GM12878 (cell line): ENCODE data around the gene DPF3. TPM values are rescaled to one million over a fixed set of nuclear protein-coding genes. Genes with fewer than 3 reads are reported as not detected.

Experiments used
- E2F4 ChIP-seq: IDR thresholded peaks from 2 replicates; pipeline ENCODE4 v1.6.1; 2012; ENCODE audit warnings: low read depth, low read length, improper control_type of control experiment
- E2F8 ChIP-seq: fragments of 450-650 bp; IDR thresholded peaks from 2 replicates; pipeline ENCODE4 v1.6.1; 2018; ENCODE audit warnings: mild to moderate bottlenecking, low read depth, moderate library complexity; ENCODE audit not compliant: partially characterized antibody
- EGR1 ChIP-seq, 2 experiments: IDR thresholded peaks; 1 replicate in 1 of 2; 2 replicates in 1 of 2; pipeline ENCODE4 v1.6.1; 2011 to 2012; ENCODE audit warnings: low read depth in 2 of 2, low read length in 2 of 2, borderline replicate concordance in 1 of 2, mild to moderate bottlenecking in 1 of 2, moderate library complexity in 1 of 2
- IRF4 ChIP-seq: IDR thresholded peaks from 2 replicates; pipeline ENCODE4 v1.6.1; 2011; ENCODE audit warnings: low read depth, low read length
- NFIC ChIP-seq: IDR thresholded peaks from 2 replicates; pipeline ENCODE4 v1.6.1; 2012; ENCODE audit warnings: low read depth, mild to moderate bottlenecking, inconsistent platforms, low read length, moderate library complexity
- NFYB ChIP-seq: IDR thresholded peaks from 2 replicates; pipeline ENCODE4 v1.6.1; 2011; ENCODE audit warnings: low read depth, mild to moderate bottlenecking, low read length, improper control_type of control experiment, moderate library complexity; ENCODE audit not compliant: insufficient read depth
- RAD21 ChIP-seq: IDR thresholded peaks from 2 replicates; pipeline ENCODE4 v1.6.1; 2011; ENCODE audit warnings: mild to moderate bottlenecking, low read depth, low read length, moderate library complexity; ENCODE audit not compliant: insufficient read depth
- SRF ChIP-seq, 2 experiments: IDR thresholded peaks; 2 replicates each; pipeline ENCODE4 v1.6.1; 2011; ENCODE audit warnings: low read depth in 2 of 2, low read length in 2 of 2, mild to moderate bottlenecking in 1 of 2, moderate library complexity in 1 of 2
- SUPT20H ChIP-seq: IDR thresholded peaks from 2 replicates; pipeline ENCODE4 v1.6.1; 2011; ENCODE audit warnings: low read depth, mild to moderate bottlenecking, low read length, moderate library complexity, borderline replicate concordance; ENCODE audit not compliant: control insufficient read depth
- SUZ12 ChIP-seq: fragments of 200-600 bp; sonication (generic); IDR thresholded peaks from one replicate; pipeline ENCODE4 v1.6.1; 2018; ENCODE audit warnings: antibody characterized with exemption, mild to moderate bottlenecking; ENCODE audit not compliant: unreplicated experiment
- TAF1 ChIP-seq: IDR thresholded peaks from 2 replicates; pipeline ENCODE4 v1.6.1; 2011; ENCODE audit warnings: mild to moderate bottlenecking, low read depth, low read length, borderline replicate concordance
- ZBTB11 ChIP-seq: fragments of 450-650 bp; formaldehyde crosslinking; IDR thresholded peaks from 2 replicates; pipeline ENCODE4 v1.5.0; 2022; ENCODE audit warnings: mild to moderate bottlenecking, missing genetic modification characterization
- polyA plus RNA-seq, 11 experiments: library from polyadenylated mRNA; depleted of rRNA in 4 of 11; unstranded in 6 of 11; stranded (reverse) in 5 of 11; fragments of >200 nt; fragmentation: Nextera tagmentation in 4 of 11; fragmentation: Illumina TruSeq in 1 of 11; extraction: Ambion mirVana in 4 of 11; extraction: Trizol in 1 of 11; gene quantifications; 1 replicate in 1 of 11; 2 replicates in 10 of 11; pipeline versions ENCODE4 v1.2.1 to v1.2.3, GENCODE V29; 2011 to 2016; ENCODE audit warnings: inconsistent platforms in 2 of 11, missing spikeins in 2 of 11, low read depth in 1 of 11
- total RNA-seq, 4 experiments: library from RNA; depleted of rRNA in 3 of 4; stranded (reverse); fragments of >200 nt in 3 of 4; fragmentation: Illumina TruSeq in 1 of 4; extraction: Trizol in 1 of 4; gene quantifications; 2 replicates each; pipeline versions ENCODE4 v1.2.1 to v1.2.3, GENCODE V29; 2013 to 2021

DPF3 gene
- total and polyA plus RNA-seq, 10 of the 15 experiments (the other 5 are each of a cell fraction or from before 2014, with no cell fraction given): 0.69 to 8.0 (median 2.2) TPM

- TF ChIP-seq E2F4: no peak
- no peak for TF ChIP-seq SRF (IDR thresholded peaks at IDR 0.05; ENCODE audit: low read depth in 2 of 2, low read length in 2 of 2)
- no peak for TF ChIP-seq RAD21
- no peak for TF ChIP-seq NFIC
- no peak for TF ChIP-seq TAF1
- no peak for TF ChIP-seq ZBTB11 (CRISPR knock-in tag)
- no peak for TF ChIP-seq SUZ12
- TF ChIP-seq IRF4: no peak
- TF ChIP-seq E2F8: no peak
- no peak for TF ChIP-seq SUPT20H
- no peak for TF ChIP-seq EGR1 (IDR thresholded peaks at IDR 0.05; ENCODE audit: borderline replicate concordance in 1 of 2, low read depth in 2 of 2, low read length in 2 of 2)
- no peak for TF ChIP-seq NFYB
Measured at GRCh38 chr14:72902801-72903530, 9.1 kb upstream of the DPF3 start (continued).
